Measurements from ENCODE around the gene KLF7. TPM values are rescaled to one million over a fixed set of nuclear protein-coding genes. Genes with fewer than 3 reads are reported as not detected.

The KLF7 gene
- polyA plus RNA-seq, 2 of the 4 experiments (the other 2 are of a cell fraction): 17.8 to 29.8 TPM

GRCh38 chr2:207163053-207163755 is 2.5 kb downstream of the KLF7 start (continued):
- 0 out of 3 replicates have a peak, but pooled peaks have one; percentile 54 for TF ChIP-seq BCL3 (IDR thresholded peaks at IDR 0.05)
- TF ChIP-seq MAFK (IDR thresholded peaks at IDR 0.05; ENCODE audit: partially characterized antibody): no peak

GRCh38 chr2:207162316-207162715 is 3.4 kb downstream of the KLF7 start:
- Histone ChIP-seq H3K4me3 (peak overlapping the region; percentile 53), H3K27ac (peak overlapping the region; percentile 86 to 97), H3K9me3 (no peaks in the 10 kb centered on the region), H3K4me1 (peaks cover 54% of the 10 kb centered on the region), H3K4me2 (peak overlapping the region; percentile 88)
- 22% methylated on average over 8 of the region's 8 CpGs for WGBS (ENCODE audit: missing lambda C conversion rate)
- TF ChIP-seq KDM5A (IDR thresholded peaks at IDR 0.05) (no peak), PBX3 (IDR thresholded peaks at IDR 0.05) (no peak)
- ChIA-PET CTCF (interaction anchor here (1.2 to 1.9 kb wide), 2 partner anchors 28 to 311 kb away, joined by 3 to 15 read pairs; no protein-coding TSS in a partner anchor), POLR2A (interaction anchor here (6.7 kb wide), 1 partner anchor 96 kb away, joined by 111 read pairs; no protein-coding TSS in a partner anchor)
- ATAC-seq (no peak), FAIRE-seq (no peak), DNase-seq (ENCODE audit: low read depth in 1 of 2, low spot score in 1 of 2) (no peak)

GRCh38 chr2:207161247-207162123 is 4.3 kb downstream of the KLF7 start:
- no peak for FAIRE-seq
- TF ChIP-seq CEBPB (IDR thresholded peaks at IDR 0.05): 0 out of 4 replicates have a peak, but pooled peaks of 1 of the 2 experiments have one; percentile 11
- TF ChIP-seq HMGXB4 (CRISPR knock-in tag; IDR thresholded peaks at IDR 0.05; ENCODE audit: borderline replicate concordance): no peak
- no peak for TF ChIP-seq MYC (IDR thresholded peaks at IDR 0.05; ENCODE audit: borderline replicate concordance, low read length)
- TF ChIP-seq RAD21 (conservative IDR thresholded peaks at IDR 0.05 in 1 of 2, IDR thresholded peaks at IDR 0.05 in 1 of 2): peak; percentile 25 to 33; a peak in 2 of 5 replicates
- TF ChIP-seq JUNB (IDR thresholded peaks at IDR 0.05): peak; percentile 36; the same call in 1 of the 2 replicates
- TF ChIP-seq CTCF (IDR thresholded peaks at IDR 0.05): 0 out of 3 replicates have a peak, but pooled peaks have one; percentile 9
- TF ChIP-seq MAFK (IDR thresholded peaks at IDR 0.05; ENCODE audit: partially characterized antibody): peak; percentile 5
- no peak for TF ChIP-seq ESRRA (IDR thresholded peaks at IDR 0.05; ENCODE audit: borderline replicate concordance, low read length)
- TF ChIP-seq POLR2A (IDR thresholded peaks at IDR 0.05; ENCODE audit: low read length): no peak
- TF ChIP-seq SMC3 (IDR thresholded peaks at IDR 0.05): 0 out of 3 replicates have a peak, but pooled peaks have one; percentile 13
- TF ChIP-seq FOSB (CRISPR knock-in tag; IDR thresholded peaks at IDR 0.05): no peak
- no peak for TF ChIP-seq HOXA7 (CRISPR knock-in tag; IDR thresholded peaks at IDR 0.05)
- TF ChIP-seq ZFP36 (IDR thresholded peaks at IDR 0.05; ENCODE audit: borderline replicate concordance, partially characterized antibody): no peak
- TF ChIP-seq MAX (IDR thresholded peaks at IDR 0.05): peak; percentile 41; the same call in 1 of the 2 replicates
- TF ChIP-seq HES2 (IDR thresholded peaks at IDR 0.05): no peak
- no peak for TF ChIP-seq USF2 (IDR thresholded peaks at IDR 0.05)
- TF ChIP-seq ZC3H11A (IDR thresholded peaks at IDR 0.05): no peak
- 0 out of 5 replicates have a peak, but pooled peaks of 1 of the 2 experiments have one; percentile 15 for TF ChIP-seq EP300 (IDR thresholded peaks at IDR 0.05)
- TF ChIP-seq E2F6 (IDR thresholded peaks at IDR 0.05; ENCODE audit: borderline replicate concordance, low read depth): no peak

More at GRCh38 chr2:207161247-207162123, 4.3 kb downstream of the KLF7 start:
- H3K4me1 ChIP-seq: peaks cover 61% of the 10 kb centered on the region
- ATAC-seq: no peak
- DNase-seq (ENCODE audit: low read depth in 1 of 2, low spot score in 1 of 2): peak in 1 of 2 experiments; percentile 64
- CTCF ChIA-PET: interaction anchor here (1.9 kb wide), 1 partner anchor 311 kb away, joined by 15 read pairs; no protein-coding TSS in a partner anchor
- H3K27ac ChIP-seq: peak overlapping the region; percentile 86 to 97
- peak overlapping the region; percentile 88 for H3K4me2 ChIP-seq
- no peaks in the 10 kb centered on the region for H3K9me3 ChIP-seq
- POLR2A ChIA-PET: no interaction called here
- peak overlapping the region; percentile 53 for H3K4me3 ChIP-seq
- 11% methylated on average over 7 of the region's 7 CpGs for WGBS (ENCODE audit: missing lambda C conversion rate)

Data from A549 (cell line).